ENCODE data around the gene ARHGEF1. TPM values are rescaled to one million over a fixed set of nuclear protein-coding genes. Genes with fewer than 3 reads are reported as not detected.

ARHGEF1 gene
- polyA plus RNA-seq, 1 experiment: 19.5 TPM

DNA sequence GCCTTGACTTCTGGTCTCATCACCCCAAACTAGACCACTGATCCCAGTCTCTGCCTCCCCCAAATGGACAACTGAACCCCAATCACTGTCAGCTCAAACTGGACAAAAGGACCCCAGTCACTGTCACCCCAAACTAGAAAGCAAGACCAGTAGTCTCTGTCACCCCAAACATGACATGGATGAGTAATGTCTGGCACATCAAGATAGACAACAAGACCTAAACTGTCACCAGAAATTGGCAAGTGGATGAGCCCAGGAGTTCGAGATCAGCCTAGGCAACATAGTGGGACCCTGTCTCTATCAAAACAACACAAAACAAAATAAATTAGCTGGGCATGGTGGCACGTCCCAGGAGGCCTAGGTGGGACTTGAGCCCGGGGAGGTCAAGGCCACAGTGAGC is 64.1 kb downstream of the ARHGEF1 start:
- TF ChIP-seq, protein P1, sequence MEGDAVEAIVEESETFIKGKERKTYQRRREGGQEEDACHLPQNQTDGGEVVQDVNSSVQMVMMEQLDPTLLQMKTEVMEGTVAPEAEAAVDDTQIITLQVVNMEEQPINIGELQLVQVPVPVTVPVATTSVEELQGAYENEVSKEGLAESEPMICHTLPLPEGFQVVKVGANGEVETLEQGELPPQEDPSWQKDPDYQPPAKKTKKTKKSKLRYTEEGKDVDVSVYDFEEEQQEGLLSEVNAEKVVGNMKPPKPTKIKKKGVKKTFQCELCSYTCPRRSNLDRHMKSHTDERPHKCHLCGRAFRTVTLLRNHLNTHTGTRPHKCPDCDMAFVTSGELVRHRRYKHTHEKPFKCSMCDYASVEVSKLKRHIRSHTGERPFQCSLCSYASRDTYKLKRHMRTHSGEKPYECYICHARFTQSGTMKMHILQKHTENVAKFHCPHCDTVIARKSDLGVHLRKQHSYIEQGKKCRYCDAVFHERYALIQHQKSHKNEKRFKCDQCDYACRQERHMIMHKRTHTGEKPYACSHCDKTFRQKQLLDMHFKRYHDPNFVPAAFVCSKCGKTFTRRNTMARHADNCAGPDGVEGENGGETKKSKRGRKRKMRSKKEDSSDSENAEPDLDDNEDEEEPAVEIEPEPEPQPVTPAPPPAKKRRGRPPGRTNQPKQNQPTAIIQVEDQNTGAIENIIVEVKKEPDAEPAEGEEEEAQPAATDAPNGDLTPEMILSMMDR (IDR thresholded peaks at IDR 0.05; ENCODE audit: low read depth, low read length): no peak
- DNase-seq (ENCODE audit: low read depth, low spot score): no peak
- H3K27me3 ChIP-seq (ENCODE audit: control insufficient read depth, insufficient read depth, low read length): no peaks in the 10 kb centered on the region
- H3K27ac ChIP-seq (ENCODE audit: low read depth, low read length): no peak overlapping the region
- POLR2A ChIA-PET: no interaction called here
- no peaks in the 10 kb centered on the region for H3K9me3 ChIP-seq (ENCODE audit: control insufficient read depth, insufficient read depth, low read length)
- CTCF ChIA-PET: interaction anchor here (2.0 kb wide), 1 partner anchor 74 kb away, joined by 6 read pairs; no protein-coding TSS in a partner anchor
- no peak overlapping the region for H3K4me3 ChIP-seq (ENCODE audit: low read depth, low read length)

DNA sequence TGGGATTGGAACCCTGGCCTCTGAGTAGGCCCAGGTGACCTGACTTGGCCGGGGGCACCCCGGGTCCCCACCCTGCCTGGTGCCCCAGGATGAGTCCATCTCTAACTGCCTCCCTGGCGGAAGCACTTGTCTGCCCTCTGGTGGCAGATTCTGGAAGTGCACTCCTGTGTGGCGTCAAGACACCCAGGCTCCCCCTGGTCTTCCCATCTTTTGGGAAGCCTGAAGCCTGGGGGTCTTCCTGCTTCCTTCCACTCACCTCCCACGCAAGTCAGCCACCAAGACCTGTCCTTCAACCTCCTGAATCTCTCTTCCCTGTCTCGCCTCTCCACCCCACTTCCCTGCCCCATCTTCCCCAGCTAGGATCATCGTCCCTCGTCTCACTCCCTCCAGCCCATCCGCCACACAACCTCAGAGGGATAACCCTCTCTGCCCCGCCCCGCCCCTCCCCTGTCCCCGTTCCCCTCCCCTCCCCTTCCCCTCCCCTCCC is 68.7 kb downstream of the ARHGEF1 start:
- Histone ChIP-seq H3K9me3 (ENCODE audit: control insufficient read depth, insufficient read depth, low read length) (no peaks in the 10 kb centered on the region), H3K27ac (ENCODE audit: low read depth, low read length) (no peak overlapping the region), H3K4me3 (ENCODE audit: low read depth, low read length) (0 out of 2 replicates have a peak overlapping the region, but pooled peaks have one; percentile 22), H3K27me3 (ENCODE audit: control insufficient read depth, insufficient read depth, low read length) (no peaks in the 10 kb centered on the region)
- DNase-seq (ENCODE audit: low read depth, low spot score): peak; percentile 16
- ChIA-PET POLR2A (interaction anchor here (0.6 to 1.4 kb wide), 2 partner anchors 9 to 79 kb away, joined by 6 to 7 read pairs; no protein-coding TSS in a partner anchor), CTCF (interaction anchor here (2.0 to 2.8 kb wide), 2 partner anchors 78 to 83 kb away, joined by 8 to 11 read pairs; no protein-coding TSS in a partner anchor)
- TF ChIP-seq, protein P1 (IDR thresholded peaks at IDR 0.05; ENCODE audit: low read depth, low read length): peak; percentile 96

DNA sequence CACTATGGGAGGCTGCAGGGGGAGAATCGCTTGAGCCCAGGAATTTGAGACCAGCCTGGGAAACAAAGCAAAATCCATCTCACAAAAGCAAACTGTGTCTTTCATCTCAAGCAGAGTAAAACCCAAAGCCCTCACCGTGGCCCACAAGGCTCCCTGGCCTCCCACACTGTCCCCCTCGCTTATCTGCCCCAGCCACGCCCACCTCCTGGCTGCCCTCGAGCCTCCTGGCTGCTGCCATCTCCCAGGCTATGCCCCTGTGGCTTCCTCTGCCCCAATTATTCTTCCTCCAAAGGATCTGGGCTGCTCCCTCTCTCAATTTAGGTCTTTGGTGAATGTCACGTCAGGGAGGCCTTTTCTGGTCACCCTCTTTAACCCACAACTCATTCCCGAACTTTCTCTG is 72.5 kb downstream of the ARHGEF1 start:
- POLR2A ChIA-PET: interaction anchor here (0.6 kb wide), 1 partner anchor 45 kb away, joined by 3 read pairs; no protein-coding TSS in a partner anchor
- Histone ChIP-seq H3K27ac (ENCODE audit: low read depth, low read length) (no peak overlapping the region), H3K4me3 (ENCODE audit: low read depth, low read length) (no peak overlapping the region), H3K27me3 (ENCODE audit: control insufficient read depth, insufficient read depth, low read length) (no peaks in the 10 kb centered on the region), H3K9me3 (ENCODE audit: control insufficient read depth, insufficient read depth, low read length) (no peaks in the 10 kb centered on the region; the same call in 1 of the 2 replicates)
- DNase-seq (ENCODE audit: low read depth, low spot score): no peak
- TF ChIP-seq, protein P1 (IDR thresholded peaks at IDR 0.05; ENCODE audit: low read depth, low read length): no peak
- CTCF ChIA-PET: interaction anchor here (1.2 kb wide), 1 partner anchor 79 kb away, joined by 3 read pairs; no protein-coding TSS in a partner anchor

DNA sequence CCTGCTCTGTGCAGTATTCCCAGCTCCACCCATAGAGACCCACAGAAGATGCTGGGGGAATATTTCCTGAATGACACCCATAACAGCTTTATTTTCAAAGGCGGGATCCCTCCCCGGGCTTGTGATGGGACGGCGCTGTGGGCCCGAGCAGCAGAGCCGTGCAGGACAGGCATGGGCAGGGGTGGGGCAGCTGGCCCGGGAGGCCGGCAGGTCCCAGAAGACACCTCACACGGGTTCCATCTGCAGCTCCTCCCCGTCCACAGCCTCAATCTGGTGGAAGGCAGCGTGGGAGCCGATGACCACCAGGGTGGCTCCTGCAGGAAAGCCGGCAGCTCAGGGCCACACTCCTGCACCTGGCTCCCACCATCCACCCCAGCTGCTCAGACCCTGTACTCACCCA is 73.6 kb downstream of the ARHGEF1 start:
- Histone ChIP-seq H3K9me3 (ENCODE audit: control insufficient read depth, insufficient read depth, low read length) (no peaks in the 10 kb centered on the region; the same call in 1 of the 2 replicates), H3K27me3 (ENCODE audit: control insufficient read depth, insufficient read depth, low read length) (no peaks in the 10 kb centered on the region), H3K27ac (ENCODE audit: low read depth, low read length) (no peak overlapping the region), H3K4me3 (ENCODE audit: low read depth, low read length) (no peak overlapping the region)
- ChIA-PET POLR2A (no interaction called here), CTCF (interaction anchor here (0.8 to 1.3 kb wide), 4 partner anchors 23 to 84 kb away, joined by 3 to 4 read pairs (median 3); no protein-coding TSS in a partner anchor)
- DNase-seq (ENCODE audit: low read depth, low spot score): no peak
- TF ChIP-seq, protein P1 (IDR thresholded peaks at IDR 0.05; ENCODE audit: low read depth, low read length): no peak

Small RNAs within 50 kb of the gene (small RNA-seq; reads per million reads assigned to genes)
- gene MIR6797 (ENCODE audit: insufficient read length, low read depth): not detected

Other genes starting within 250 kb of the ARHGEF1 start
- gene CEACAM7, start 194.9 kb upstream of the ARHGEF1 start, polyA plus RNA-seq (2011; rRNA removed): not detected in 2 replicates
- gene CEACAM5, start 174.6 kb upstream of the ARHGEF1 start, polyA plus RNA-seq (2011; rRNA removed): not detected in 2 replicates
- not detected in 2 replicates for gene CEACAM6, start 127.7 kb upstream of the ARHGEF1 start, polyA plus RNA-seq (2011; rRNA removed)
- gene CEACAM3, start 86.6 kb upstream of the ARHGEF1 start, polyA plus RNA-seq (2011; rRNA removed): not detected in 2 replicates
- not detected in 2 replicates for gene LYPD4, start 38.5 kb upstream of the ARHGEF1 start, polyA plus RNA-seq (2011; rRNA removed)
- not detected in 2 replicates for gene DMRTC2, start 38.1 kb upstream of the ARHGEF1 start, polyA plus RNA-seq (2011; rRNA removed)
- 1,320 and 1,738 TPM in 2 replicates for gene RPS19, start 22.9 kb upstream of the ARHGEF1 start, polyA plus RNA-seq (2011; rRNA removed)
- gene CD79A, start 5.9 kb upstream of the ARHGEF1 start, polyA plus RNA-seq (2011; rRNA removed): 0.20 and 0.36 TPM in 2 replicates
- gene ERFL, start 45.3 kb downstream of the ARHGEF1 start, polyA plus RNA-seq (2011; rRNA removed): not detected in 2 replicates
- 149 and 215 TPM in 2 replicates for gene RABAC1, start 76.1 kb downstream of the ARHGEF1 start, polyA plus RNA-seq (2011; rRNA removed)
- gene ATP1A3, start 111.0 kb downstream of the ARHGEF1 start, polyA plus RNA-seq (2011; rRNA removed): 0.05 TPM in 1 of 2 replicates, not detected in the other
- 0.04 and 0.05 TPM in 2 replicates for gene GRIK5, start 187.0 kb downstream of the ARHGEF1 start, polyA plus RNA-seq (2011; rRNA removed)
- 5.5 and 9.0 TPM in 2 replicates for gene ZNF574, start 193.0 kb downstream of the ARHGEF1 start, polyA plus RNA-seq (2011; rRNA removed)
- 1.9 and 2.6 TPM in 2 replicates for gene POU2F2, start 249.3 kb downstream of the ARHGEF1 start, polyA plus RNA-seq (2011; rRNA removed)